ENCODE data around the gene PSMF1. TPM values are rescaled to one million over a fixed set of nuclear protein-coding genes. Genes with fewer than 3 reads are reported as not detected.

Gene PSMF1
- total RNA-seq, 3 donors from 2014 or later, result 224 to 272 (median 230) TPM

DNA sequence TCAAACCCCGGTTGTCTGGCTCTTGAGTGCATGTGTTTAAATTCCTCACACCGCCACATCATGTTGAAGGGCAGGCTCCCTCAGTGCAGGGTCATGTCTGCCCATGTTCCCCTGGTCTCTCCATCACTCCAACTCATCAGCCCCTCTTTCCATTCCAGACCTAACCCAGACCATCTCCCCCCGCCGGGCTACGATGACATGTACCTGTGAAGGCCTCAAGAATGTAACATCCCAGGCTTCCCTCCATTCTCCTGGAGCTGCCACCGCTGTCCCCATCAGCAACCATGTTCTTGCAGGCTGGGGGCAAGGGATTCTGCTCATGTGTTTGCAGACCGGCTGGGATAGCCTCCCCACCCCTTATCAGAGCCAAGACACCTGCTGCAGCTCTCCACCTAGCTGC lies 46.5 kb downstream of the PSMF1 start:
- peaks cover 78% of the 10 kb centered on the region for H3K36me3 Mint-ChIP-seq (ENCODE audit: insufficient read depth)
- no peak overlapping the region for H3K4me3 Mint-ChIP-seq
- no peaks in the 10 kb centered on the region for H3K27me3 Mint-ChIP-seq (ENCODE audit: low read depth)
- no peak for DNase-seq
- no peak for ATAC-seq
- no peaks in the 10 kb centered on the region for H3K4me1 Mint-ChIP-seq (ENCODE audit: low read depth)
- no peaks in the 10 kb centered on the region for H3K9me3 Mint-ChIP-seq

DNA sequence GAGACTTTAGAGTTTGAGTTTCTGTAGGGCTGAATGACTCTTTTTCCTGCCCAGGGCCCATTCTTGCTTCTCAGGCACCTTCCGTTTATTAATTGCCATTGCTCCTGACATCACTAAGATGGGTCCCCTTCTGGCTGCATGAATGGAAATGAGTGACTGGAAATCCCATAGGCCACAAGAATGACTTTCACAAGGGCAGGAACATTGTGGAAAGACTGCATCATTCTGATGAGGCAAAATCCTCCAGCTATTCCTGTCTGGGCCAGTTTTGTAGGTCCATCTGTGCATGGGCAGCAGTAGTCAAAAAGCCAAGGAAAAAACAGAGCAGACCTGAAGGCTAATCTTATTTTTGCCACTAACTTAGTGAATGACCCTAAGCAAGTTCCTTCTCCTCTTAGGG lies 47.1 kb downstream of the PSMF1 start:
- Mint-ChIP-seq H3K9me3 (no peaks in the 10 kb centered on the region), H3K4me3 (no peak overlapping the region), H3K27me3 (ENCODE audit: low read depth) (no peaks in the 10 kb centered on the region), H3K4me1 (ENCODE audit: low read depth) (no peaks in the 10 kb centered on the region), H3K36me3 (ENCODE audit: insufficient read depth) (peaks cover 79% of the 10 kb centered on the region)
- ATAC-seq (no peak), DNase-seq (no peak)

GRCh38 chr20:1165941-1166340 lies 47.5 kb downstream of the PSMF1 start:
- ATAC-seq (no peak), DNase-seq (no peak)
- H3K9me3 Mint-ChIP-seq, result no peaks in the 10 kb centered on the region
- H3K27me3 Mint-ChIP-seq (ENCODE audit: low read depth), result no peaks in the 10 kb centered on the region
- H3K36me3 Mint-ChIP-seq (ENCODE audit: insufficient read depth), result peaks cover 79% of the 10 kb centered on the region
- H3K4me1 Mint-ChIP-seq (ENCODE audit: low read depth), result no peaks in the 10 kb centered on the region
- H3K4me3 Mint-ChIP-seq, result no peak overlapping the region

GRCh38 chr20:1166948-1167720 lies 48.7 kb downstream of the PSMF1 start:
- ATAC-seq, result no peak
- DNase-seq, result no peak
- H3K36me3 Mint-ChIP-seq (ENCODE audit: insufficient read depth), result peaks cover 72% of the 10 kb centered on the region
- no peaks in the 10 kb centered on the region for H3K27me3 Mint-ChIP-seq (ENCODE audit: low read depth)
- H3K9me3 Mint-ChIP-seq, result no peaks in the 10 kb centered on the region
- H3K4me1 Mint-ChIP-seq (ENCODE audit: low read depth), result no peaks in the 10 kb centered on the region
- no peak overlapping the region for H3K4me3 Mint-ChIP-seq

- Mint-ChIP-seq H3K36me3 (ENCODE audit: insufficient read depth) (peaks cover 76% of the 10 kb centered on the region), H3K27me3 (ENCODE audit: low read depth) (no peaks in the 10 kb centered on the region), H3K4me1 (ENCODE audit: low read depth) (no peaks in the 10 kb centered on the region), H3K4me3 (no peak overlapping the region), H3K9me3 (no peaks in the 10 kb centered on the region)
- DNase-seq (no peak), ATAC-seq (no peak)
Measured at GRCh38 chr20:1169224-1169623, 50.8 kb downstream of the PSMF1 start.

- Mint-ChIP-seq H3K4me3 (no peak overlapping the region), H3K27me3 (ENCODE audit: low read depth) (no peaks in the 10 kb centered on the region), H3K4me1 (ENCODE audit: low read depth) (no peaks in the 10 kb centered on the region), H3K9me3 (no peaks in the 10 kb centered on the region), H3K36me3 (ENCODE audit: insufficient read depth) (peaks cover 65% of the 10 kb centered on the region)
- ATAC-seq, result peak in 1 of 2 donors; percentile 27
- no peak for DNase-seq
Measured at GRCh38 chr20:1171461-1172093, 53.2 kb downstream of the PSMF1 start.

- Mint-ChIP-seq H3K9me3 (no peaks in the 10 kb centered on the region), H3K4me3 (no peak overlapping the region), H3K36me3 (ENCODE audit: insufficient read depth) (peaks cover 45% of the 10 kb centered on the region), H3K4me1 (ENCODE audit: low read depth) (no peaks in the 10 kb centered on the region), H3K27me3 (ENCODE audit: low read depth) (no peaks in the 10 kb centered on the region)
- DNase-seq, result no peak
- no peak for ATAC-seq
Measured at GRCh38 chr20:1173698-1174097, 55.3 kb downstream of the PSMF1 start.

DNA sequence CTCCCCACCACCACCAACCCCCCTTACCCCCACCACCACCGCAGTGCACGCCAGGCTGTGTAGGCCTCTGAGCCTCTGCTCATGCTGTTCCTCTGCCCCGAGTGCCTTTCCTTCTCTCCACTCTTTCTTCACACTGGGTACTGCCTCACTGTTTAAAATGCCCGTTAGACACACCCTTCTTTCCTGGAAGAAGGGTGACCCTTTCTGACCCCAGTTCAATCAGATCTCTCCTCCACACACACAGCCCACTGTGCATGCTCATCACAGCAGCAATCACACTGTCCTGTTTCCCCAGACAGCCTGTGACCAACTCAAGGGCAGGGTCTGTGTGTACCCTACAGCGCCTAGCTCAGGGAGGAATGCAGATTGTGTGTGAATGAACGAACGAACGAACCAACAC lies 56.4 kb downstream of the PSMF1 start:
- Mint-ChIP-seq H3K9me3 (no peaks in the 10 kb centered on the region), H3K4me1 (ENCODE audit: low read depth) (no peaks in the 10 kb centered on the region)
- ATAC-seq, result no peak

DNA sequence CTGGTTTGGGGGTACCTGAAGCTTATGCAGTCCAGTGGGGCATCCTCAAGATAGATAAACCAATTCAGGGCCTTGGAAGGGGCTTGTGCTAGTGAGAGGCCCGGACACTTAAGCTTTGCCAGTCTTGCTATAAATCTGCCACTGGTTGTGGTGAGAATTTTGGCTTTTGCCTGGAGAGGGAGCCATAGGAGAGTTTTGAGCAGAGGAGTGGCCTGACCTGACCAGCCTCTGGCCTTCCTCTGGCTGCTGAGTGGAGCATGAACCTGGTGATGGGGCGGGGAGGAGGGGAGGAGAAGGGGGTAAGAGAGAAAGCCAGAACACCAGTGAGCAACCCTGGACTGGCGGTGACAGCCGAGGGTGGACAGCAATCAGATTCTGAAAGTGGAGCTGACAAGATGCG lies 59.3 kb downstream of the PSMF1 start:
- Mint-ChIP-seq H3K4me1 (ENCODE audit: low read depth) (no peaks in the 10 kb centered on the region), H3K9me3 (no peaks in the 10 kb centered on the region), H3K27me3 (ENCODE audit: low read depth) (peaks cover 4% of the 10 kb centered on the region), H3K4me3 (no peak overlapping the region), H3K36me3 (ENCODE audit: insufficient read depth) (peaks cover 19% of the 10 kb centered on the region)
- ATAC-seq, result no peak
- no peak for DNase-seq

More for the DNA sequence above, 56.4 kb downstream of the PSMF1 start:
- DNase-seq, result no peak
- no peak overlapping the region for H3K4me3 Mint-ChIP-seq
- peaks cover 37% of the 10 kb centered on the region for H3K36me3 Mint-ChIP-seq (ENCODE audit: insufficient read depth)
- H3K27me3 Mint-ChIP-seq (ENCODE audit: low read depth), result no peaks in the 10 kb centered on the region

DNA sequence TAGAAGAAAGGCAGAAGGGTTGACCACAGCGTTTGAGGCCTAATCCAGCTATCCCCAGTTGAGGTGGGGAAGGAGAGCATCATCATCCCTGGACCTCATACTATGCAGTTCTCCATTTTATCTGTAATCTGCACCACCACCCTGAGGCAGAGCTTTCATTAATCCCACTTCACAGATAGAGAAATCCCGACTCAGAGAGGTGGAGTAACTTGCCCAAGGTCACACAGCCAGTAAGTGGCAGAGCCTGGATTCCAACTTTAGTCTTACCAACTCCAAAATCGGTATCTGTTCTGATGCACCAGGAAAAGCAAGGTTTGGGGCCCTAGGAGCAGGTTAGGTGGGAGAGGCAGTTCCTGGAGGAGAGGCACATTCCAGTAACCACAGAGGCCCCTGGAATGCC lies 59.7 kb downstream of the PSMF1 start:
- no peak for ATAC-seq
- peaks cover 4% of the 10 kb centered on the region for H3K27me3 Mint-ChIP-seq (ENCODE audit: low read depth)
- H3K4me1 Mint-ChIP-seq (ENCODE audit: low read depth), result no peaks in the 10 kb centered on the region
- H3K9me3 Mint-ChIP-seq, result no peaks in the 10 kb centered on the region
- no peak overlapping the region for H3K4me3 Mint-ChIP-seq
- peaks cover 16% of the 10 kb centered on the region for H3K36me3 Mint-ChIP-seq (ENCODE audit: insufficient read depth)
- DNase-seq, result no peak

GRCh38 chr20:1178623-1179022 lies 60.2 kb downstream of the PSMF1 start:
- no peak for ATAC-seq
- no peak overlapping the region for H3K4me3 Mint-ChIP-seq
- no peaks in the 10 kb centered on the region for H3K4me1 Mint-ChIP-seq (ENCODE audit: low read depth)
- no peaks in the 10 kb centered on the region for H3K9me3 Mint-ChIP-seq
- H3K36me3 Mint-ChIP-seq (ENCODE audit: insufficient read depth), result peaks cover 12% of the 10 kb centered on the region
- peaks cover 8% of the 10 kb centered on the region for H3K27me3 Mint-ChIP-seq (ENCODE audit: low read depth)
- DNase-seq, result no peak

DNA sequence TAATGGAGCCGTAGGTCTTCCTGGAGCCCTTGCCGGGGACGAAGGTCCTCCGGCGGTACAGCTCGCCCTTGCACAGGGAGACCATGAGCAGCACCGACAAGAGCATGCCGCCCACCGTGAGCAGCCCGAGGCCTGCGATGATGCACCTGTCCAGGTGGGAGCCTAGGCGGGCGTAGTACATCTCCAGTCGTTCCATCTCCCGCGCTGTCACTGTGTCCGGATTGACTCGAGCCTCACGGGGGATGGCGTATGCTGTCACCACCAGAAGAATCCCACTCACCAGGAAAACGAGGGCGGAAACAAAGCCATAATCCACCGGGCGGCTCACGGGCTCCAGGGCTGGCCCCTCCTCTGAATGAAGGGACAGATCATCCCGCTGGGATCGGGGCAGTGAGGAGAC lies 62.5 kb downstream of the PSMF1 start:
- DNase-seq (no peak), ATAC-seq (no peak)
- H3K9me3 Mint-ChIP-seq, result no peaks in the 10 kb centered on the region
- no peaks in the 10 kb centered on the region for H3K36me3 Mint-ChIP-seq (ENCODE audit: insufficient read depth)
- no peak overlapping the region for H3K4me3 Mint-ChIP-seq
- H3K27me3 Mint-ChIP-seq (ENCODE audit: low read depth), result peaks cover 21% of the 10 kb centered on the region
- H3K4me1 Mint-ChIP-seq (ENCODE audit: low read depth), result peaks cover 8% of the 10 kb centered on the region

- Mint-ChIP-seq H3K27me3 (ENCODE audit: low read depth) (peaks cover 24% of the 10 kb centered on the region), H3K4me3 (no peak overlapping the region), H3K36me3 (ENCODE audit: insufficient read depth) (no peaks in the 10 kb centered on the region), H3K9me3 (no peaks in the 10 kb centered on the region), H3K4me1 (ENCODE audit: low read depth) (peaks cover 8% of the 10 kb centered on the region)
- DNase-seq, result no peak
- no peak for ATAC-seq
Measured at GRCh38 chr20:1182106-1182505, 63.7 kb downstream of the PSMF1 start.

DNA sequence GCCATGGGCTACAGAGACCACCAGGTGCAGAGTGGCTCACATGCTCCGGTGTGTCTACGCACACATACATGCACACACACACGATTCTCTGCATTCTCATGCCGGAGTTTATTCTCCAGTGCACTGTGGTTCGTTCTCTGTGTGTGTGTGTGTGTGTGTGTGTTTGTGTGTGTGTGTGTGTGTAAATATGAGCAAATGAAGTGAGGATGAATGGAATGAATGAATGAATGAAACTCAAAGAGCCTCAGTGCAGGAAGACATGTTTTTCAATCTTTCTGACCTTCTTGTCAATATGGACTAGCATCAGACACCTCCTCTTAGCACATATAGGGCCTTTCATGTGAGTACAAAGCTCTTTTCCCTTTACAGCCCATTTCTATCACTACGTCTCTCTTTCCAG lies 64.8 kb downstream of the PSMF1 start:
- no peaks in the 10 kb centered on the region for H3K36me3 Mint-ChIP-seq (ENCODE audit: insufficient read depth)
- peaks cover 8% of the 10 kb centered on the region for H3K4me1 Mint-ChIP-seq (ENCODE audit: low read depth)
- no peak for ATAC-seq
- H3K4me3 Mint-ChIP-seq, result no peak overlapping the region
- no peaks in the 10 kb centered on the region for H3K9me3 Mint-ChIP-seq
- no peak for DNase-seq
- H3K27me3 Mint-ChIP-seq (ENCODE audit: low read depth), result peaks cover 24% of the 10 kb centered on the region

GRCh38 chr20:1184260-1184637 lies 65.8 kb downstream of the PSMF1 start:
- Mint-ChIP-seq H3K27me3 (ENCODE audit: low read depth) (peaks cover 24% of the 10 kb centered on the region), H3K4me1 (ENCODE audit: low read depth) (peaks cover 8% of the 10 kb centered on the region), H3K4me3 (peak overlapping the region; percentile 72), H3K36me3 (ENCODE audit: insufficient read depth) (no peaks in the 10 kb centered on the region), H3K9me3 (no peaks in the 10 kb centered on the region)
- ATAC-seq, result no peak
- no peak for DNase-seq

All from activated T-cell treated with anti-CD3 and anti-CD28 coated beads, Interleukin-2, amount 50 U/mL, for 4 hours (primary cell).